HG02943 (cell line): ENCODE results near the gene KIF6.
"Not testable (repeated sequence)": the region's sequence is repeated elsewhere in the genome, so short reads cannot be mapped to it uniquely, and the experiment has no call there.

Source experiments
- ATAC-seq: cut with Tn5 transposase; IDR thresholded peaks from one replicate; pipeline ENCODE4 v1.9.1; 2021; ENCODE audit warnings: mild to moderate bottlenecking, low read depth, moderate library complexity; ENCODE audit not compliant: unreplicated experiment

KIF6 gene

DNA sequence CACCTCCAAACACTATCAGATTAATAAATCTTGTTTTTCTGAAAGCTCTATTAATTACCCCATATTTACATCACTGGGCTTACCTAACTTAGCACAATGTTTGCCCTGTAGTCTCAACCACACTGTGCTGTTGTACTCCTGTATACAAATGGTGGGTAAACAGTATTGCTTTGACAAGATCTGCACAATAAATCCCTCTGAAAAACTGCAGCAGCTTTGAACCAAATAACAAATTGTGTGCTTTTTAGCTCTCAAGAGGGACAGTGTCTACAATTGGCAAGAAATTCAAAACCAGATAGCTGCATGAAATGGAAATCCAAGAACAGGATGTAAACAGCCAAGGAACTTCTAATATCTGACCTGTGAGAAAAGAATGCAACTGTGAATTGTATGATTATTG, 10.4 kb downstream of the KIF6 start:
- no peak for ATAC-seq

DNA sequence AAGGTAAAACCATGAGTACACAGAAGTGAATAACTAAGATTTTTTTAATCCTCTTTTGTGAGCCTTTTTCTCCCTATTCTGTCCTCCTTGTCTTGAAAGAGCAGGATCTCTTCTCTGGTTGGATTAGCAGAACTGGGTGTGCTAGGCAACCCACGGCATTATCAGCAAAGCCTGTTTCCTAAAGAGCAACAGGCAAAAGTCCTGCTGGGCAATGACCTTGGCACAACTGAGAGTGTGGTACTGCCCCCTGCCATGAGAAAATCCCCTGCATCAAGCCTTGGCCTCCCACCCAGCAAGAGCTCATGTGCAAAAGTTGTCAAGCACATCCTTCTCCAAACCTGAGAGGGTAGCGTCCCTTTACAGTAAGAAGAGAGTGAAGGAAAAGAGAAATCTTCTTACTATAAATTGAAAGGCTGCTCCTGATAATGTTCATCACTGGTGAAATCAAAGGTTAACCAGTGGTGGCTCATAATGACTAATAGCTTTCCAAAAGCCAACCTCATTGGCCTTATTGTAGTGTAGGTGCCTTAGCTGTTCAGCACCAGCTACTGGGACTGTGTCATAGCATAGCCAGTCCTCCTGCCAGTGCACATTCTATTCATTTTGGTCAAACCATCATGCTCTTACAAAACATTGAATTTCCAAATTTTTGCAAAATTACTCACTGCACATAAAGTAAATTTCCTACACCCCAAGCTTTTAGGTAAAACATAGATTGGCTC, 17.1 kb downstream of the KIF6 start:
- ATAC-seq: no peak

DNA sequence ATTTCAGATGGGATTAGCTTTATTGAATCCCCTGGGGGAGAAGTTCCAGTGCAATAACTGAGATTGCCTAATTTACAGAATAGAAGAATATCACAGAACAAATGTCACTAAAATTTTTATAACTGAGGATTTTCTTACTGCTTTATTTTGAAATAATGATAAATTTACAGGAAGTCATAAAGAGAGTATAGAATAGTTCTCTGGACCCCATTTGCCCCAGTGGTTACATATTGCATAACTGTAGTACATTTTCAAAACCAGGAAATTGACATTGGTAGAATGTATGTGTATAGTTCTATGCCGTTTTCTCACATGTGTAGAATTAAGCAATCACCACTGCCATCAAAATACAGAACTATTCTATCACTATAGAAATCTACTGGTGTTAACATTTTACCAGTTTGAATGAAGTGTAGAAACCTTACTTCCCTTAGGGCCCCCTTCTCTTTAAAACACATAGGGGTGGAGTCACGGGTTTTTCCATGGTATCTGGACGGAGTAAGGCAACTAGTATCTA, 18.3 kb downstream of the KIF6 start:
- ATAC-seq: no peak

DNA sequence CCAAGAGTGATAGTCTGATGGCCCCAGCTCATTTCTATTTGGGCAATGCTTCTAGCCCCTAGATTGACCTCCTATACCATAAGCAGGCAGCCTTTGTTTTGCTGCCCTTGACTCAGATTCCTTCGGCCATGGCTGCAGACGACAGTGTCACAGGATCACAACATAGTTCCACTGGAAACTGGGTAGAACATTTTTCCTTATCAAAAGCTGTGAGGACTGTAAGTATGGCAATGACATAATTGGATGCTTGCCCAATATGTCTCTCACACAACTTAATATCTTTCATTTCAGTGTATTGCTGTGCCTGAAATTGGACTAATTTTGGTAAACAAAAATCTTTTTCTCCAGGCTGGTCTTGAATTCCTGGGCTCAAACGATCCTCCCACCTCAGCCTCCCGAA, 22.9 kb downstream of the KIF6 start:
- no peak for ATAC-seq

DNA sequence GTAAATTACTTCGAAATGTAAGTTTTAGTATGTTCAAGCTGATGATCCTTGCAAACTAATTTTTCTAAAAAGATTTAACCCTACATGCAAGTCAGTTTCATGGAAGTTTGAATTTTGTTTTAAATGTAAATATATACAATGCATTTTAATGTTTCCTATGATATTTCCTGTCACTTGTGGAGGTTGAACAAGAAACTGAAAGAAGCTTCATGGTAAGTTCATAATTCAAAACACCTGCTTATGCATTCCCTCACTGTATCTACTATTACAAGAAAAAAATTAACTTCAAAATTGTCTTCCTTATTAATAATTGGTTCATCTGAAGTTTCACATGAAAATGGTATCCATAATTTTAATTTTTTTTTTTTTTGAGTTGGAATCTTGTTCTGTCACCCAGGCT, 24.8 kb downstream of the KIF6 start:
- ATAC-seq: no peak

DNA sequence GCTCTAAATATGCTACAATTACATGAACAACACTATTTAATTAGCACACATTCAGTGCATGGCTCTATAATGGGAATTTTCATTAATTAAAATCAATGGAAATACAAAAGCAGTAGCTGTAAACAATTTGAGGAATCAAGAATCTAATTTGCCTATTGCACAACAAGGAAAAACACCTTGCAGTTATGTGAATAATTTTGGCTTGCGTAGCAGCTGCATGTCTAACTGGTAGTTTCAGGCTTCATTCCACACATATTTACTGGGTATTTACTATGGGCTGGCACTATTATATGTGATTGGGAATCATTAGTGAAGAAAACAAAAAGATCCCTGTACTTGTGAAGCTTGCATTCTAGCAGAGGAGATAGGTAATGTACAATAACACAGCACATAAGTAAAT, 26.4 kb downstream of the KIF6 start:
- ATAC-seq: no peak

DNA sequence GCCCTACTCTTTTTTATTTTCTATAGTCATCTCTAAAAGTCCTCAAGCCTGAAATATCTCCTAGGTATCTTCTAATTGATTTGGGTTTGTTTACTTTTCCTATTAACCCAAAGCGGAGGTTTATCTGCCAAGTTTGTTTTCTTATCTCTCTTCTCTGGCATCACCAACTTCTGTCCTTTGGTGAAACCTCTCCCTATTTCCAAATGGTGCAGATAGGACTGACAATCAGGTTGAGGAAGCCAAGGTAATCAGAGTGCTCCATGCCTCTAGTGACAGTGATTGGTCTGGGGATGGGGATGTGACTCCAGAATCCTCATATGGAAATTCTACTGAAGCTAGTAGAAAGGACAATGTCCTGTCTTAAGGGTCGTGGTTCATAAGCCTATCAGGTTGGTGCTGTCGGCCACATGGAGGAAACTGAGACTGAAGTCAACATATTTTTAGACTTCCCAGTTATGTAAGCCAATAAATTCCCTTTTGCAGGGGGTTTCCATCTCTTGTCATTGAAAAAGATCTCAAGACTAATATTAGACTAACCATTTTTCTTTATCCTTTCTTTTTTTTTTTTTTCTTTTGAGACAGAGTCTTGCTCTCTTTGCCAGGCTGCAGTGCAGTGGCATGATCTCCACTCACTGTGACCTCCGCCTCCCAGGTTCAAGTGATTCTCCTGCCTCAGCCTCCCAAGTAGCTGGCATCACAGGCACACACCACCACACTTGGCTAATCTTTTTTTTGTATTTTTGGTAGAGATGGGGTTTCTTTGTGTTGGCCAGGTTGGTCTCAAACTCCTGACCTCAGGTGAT, 28.0 kb downstream of the KIF6 start:
- no peak for ATAC-seq

DNA sequence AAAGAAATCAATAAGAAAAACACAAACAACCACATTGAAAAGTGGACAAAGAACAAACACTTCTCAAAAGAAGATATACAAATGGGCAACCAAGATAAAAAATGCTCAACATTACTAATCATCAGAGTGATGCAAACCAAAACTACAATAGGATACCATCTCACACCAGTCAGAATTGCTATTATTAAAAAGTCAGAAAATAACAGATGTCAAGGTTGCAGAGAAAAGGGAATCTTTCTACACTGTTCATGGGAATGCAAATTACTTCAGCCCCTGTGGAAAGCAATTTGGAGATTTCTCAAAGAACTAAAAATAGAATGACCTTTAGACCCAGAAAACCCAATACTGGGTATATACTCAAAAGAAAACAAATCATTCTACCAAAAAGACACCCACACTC, 29.8 kb downstream of the KIF6 start:
- no peak for ATAC-seq

DNA sequence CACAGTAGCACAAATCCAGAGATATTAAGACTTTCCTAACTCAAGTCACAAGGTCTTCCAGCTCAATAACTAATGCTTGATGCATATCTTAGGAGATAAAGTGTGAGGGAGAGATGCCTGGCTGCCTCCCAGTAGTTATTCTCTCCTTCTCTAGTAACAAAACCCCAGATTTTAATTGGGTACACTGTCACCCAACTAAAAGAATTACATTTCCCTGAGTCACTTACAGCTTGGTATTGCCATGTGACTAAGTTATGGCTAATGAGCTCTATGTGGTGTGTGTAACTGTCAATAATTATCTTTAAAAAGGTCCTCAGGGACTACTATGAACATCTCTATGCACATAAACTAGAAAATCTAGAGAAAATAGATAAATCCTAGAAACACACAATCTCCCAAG, 32.0 kb downstream of the KIF6 start:
- no peak for ATAC-seq

DNA sequence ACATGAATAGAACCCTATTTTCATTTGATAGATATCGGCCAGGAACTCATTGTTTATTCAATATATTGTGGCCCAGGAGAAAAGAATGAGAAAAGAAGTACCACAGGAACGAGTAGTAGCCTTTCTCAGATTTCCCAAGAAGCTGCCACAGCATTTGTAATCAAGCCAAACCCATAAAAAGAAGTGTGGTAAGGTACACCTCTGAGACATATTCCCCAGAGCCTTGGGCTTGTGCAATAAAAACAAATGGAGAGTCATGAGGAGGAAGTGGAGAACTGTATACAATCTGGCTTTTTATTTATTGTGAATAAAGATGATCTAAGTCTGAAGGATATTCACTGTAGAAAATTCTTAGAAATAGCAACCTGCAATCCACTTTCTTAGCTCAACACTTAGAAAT, 36.7 kb downstream of the KIF6 start:
- no peak for ATAC-seq

DNA sequence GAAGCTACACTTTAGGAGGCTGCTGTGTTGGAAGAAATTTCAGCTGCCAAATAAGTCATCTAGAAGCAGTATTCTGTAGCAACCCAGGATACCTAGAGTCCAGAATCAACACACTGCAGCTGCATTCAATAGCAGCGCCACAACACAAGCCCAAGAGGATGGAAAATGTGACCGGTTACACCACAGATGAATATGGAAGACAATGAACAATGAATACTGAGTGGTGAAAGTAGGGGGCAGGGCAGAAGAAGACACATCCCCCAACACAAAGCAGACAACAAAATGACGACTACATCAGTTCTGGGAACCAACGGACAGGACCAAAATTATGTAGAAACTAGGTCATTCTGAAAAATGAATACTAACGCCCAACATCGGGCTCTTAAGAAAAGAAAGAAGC, 38.2 kb downstream of the KIF6 start:
- no peak for ATAC-seq

DNA sequence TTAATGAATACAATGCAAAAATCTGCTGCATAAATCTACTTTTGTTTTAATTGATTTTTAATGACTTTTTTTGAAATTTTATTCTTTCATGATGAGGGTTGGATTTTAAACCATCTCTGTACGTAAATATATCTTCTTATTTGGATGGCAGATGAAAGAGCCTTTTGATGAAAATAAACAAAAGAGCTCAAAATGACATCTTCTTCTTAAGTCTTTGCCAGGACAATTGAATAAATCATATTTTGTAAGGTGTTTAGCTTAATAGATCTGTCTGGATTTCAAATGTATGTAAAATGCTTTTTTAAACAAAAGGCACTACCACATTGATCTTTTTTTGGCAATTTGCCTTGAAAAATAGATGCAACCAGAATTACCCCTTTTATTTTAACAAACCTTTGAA, 39.3 kb downstream of the KIF6 start:
- ATAC-seq: no peak

DNA sequence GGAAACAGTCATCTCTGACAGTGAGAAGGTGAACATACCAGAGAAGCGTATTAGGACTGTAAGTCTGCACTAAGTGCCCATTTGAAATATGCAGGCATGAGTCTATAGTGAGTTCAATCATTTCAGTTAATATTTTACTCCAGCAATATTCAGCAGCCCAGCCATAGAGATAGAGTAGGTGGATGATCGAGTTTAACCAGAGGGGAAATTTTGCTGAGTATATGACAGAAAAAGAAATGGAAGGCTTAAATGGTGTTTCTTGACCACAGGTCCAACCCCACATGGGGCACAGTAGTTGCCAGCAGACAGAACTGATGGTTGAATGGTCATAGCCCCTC, 39.8 kb downstream of the KIF6 start:
- ATAC-seq: no peak

DNA sequence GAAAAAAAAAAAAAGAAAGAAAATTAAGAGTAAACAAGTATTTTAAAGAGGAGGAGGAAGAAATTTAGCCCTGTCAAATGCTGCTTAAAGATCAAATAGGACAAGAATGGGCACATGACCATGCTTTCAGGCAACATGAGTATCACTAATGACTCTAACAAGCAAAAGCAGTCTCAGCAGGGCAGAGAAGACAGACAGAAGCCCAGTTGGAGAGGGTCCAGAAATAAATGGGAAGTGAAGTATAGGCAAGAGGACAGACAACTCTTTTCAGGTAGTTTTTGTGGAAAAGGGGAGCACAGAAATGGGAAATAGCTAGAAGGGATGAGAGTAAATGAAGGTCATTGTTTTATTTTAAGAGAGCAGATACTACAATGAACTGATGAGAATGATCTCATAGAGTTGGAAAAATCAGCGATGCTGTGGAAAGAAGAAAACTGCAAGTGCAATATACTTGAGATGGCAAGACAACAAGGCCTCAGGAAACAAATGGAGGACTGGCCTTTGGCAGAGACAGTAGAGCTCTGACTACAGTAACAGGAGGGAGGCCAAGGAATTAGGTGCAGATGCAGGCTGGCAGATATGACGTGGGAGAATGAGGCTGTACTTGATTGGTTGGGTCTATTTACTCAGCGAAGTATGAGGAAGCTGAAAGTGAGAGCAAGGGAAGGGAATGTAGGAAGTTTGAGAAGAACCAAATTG, 40.3 kb downstream of the KIF6 start:
- no peak for ATAC-seq

DNA sequence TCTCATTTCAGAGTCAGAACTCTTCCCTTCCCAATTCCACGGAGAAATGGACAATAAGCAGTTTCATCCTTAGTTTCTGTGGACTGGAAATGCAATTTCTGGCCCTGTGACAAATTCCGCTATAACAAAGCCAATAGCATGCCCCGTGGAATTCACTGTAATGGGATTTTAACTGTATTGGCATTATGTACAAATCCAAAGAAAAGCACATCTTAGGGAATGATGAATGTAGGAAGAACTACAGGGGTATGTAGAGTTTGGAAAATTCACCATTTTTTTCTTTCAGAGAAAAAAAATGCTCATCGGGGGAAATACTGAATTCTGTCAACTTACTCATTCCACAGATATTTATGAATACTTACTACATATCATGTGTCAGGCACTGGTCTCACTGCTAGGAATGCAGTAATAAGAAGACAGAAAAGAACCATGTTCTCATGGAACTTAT, 43.5 kb downstream of the KIF6 start:
- ATAC-seq: no peak

DNA sequence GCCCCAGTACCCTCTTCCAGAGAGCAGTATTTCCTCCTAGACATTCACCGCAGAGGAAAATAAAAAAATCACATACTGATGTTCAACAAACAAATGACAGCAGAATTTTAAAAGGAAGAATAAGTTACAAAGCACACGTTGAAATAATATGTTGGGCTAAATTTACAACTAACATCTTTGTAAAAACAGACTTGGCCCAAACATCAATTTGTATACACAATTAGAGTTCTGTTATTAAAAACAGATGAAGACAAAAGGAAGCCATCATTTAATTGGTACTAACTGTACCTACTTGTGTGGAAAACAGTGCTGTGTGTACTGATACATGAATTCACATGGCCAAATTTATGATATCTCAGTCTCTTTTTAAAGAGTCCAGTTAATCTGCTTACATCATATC, 46.3 kb downstream of the KIF6 start:
- no peak for ATAC-seq

DNA sequence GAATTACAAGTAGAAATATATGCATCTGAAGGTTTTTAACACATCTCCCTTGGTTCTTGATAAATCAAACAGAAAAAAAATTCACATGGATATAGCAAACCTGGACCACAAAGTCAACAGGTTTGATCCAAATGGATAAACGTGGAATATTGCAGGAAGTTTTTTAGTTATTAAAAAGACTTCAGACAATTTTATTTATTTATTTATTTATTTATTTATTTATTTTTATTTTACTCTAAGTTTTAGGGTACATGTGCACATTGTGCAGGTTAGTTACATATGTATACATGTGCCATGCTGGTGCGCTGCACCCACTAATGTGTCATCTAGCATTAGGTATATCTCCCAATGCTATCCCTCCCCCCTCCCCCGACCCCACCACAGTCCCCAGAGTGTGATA, 47.9 kb downstream of the KIF6 start:
- ATAC-seq: not testable (repeated sequence)

DNA sequence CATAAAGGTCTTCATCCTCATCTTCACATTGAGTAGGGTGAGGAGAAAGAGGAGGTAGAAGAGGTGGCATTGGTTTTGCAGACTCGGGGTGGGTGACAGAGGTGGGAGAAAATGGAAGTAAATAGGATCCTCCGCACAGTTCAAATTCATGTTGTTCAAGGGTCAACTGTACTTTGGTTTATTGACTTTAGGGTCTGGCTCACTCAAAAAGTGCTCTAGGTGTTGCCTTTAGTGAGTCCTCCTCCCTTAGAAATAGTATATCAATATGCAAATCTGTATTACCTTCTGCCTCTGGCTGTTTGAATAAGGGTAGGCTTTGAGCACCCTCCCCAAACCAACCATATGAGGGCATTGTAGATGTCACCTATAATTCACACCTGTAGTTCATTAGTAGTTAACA, 54.7 kb downstream of the KIF6 start:
- ATAC-seq: no peak

DNA sequence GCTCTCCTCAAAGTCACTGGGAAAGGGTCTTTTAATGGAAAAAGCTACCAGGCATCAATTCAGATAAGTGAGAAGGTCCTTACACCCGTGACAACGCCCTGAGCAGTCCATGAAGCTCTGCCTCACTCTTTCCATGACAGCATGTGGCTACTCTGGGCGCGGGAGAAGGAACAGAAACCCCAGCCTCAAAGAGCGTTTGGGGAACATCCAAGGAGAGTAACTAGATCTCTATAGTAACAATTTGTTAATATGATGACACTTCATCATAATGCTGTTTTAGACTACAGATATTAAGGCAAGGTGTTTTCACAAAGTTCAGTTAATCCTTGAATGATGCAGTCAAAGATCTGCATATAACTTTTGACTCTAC, 55.2 kb downstream of the KIF6 start:
- no peak for ATAC-seq

DNA sequence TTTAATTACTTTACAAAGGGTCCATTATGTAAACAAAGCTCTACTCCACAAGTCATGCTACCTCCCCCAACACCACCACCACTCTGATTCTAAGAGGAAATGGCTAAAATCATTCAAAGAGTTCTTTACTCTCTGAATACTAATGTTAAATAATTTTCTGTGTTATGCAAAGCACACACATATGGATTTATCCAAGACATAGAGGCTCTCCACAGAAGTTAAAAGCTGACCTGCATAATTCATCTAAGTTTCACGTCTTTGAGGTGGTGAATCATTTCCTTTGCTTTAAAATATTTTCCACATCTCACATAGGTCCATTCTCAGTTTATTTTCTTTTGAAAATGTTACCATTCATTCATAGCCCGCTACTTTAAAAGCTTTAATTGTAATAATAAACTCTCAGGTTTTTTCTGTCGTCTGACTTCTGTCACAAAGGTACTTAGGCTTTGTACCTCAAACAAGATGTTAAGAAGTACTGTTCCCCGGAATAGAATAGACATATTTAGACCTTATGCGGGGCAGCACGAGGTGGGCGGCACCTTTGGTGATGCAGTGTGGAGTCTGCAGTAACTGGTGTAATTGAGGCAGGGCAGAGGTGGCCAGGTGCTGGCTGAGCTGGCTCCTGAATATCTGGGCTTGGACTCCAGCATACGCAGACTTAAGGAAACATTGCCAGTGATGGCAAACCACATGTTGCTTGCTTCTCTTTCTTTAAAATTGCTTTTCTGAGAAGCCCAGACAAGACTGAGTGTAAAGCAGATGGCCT, 55.8 kb downstream of the KIF6 start:
- ATAC-seq: no peak
